Measurements from ENCODE around the gene STX16.

The STX16 gene

DNA sequence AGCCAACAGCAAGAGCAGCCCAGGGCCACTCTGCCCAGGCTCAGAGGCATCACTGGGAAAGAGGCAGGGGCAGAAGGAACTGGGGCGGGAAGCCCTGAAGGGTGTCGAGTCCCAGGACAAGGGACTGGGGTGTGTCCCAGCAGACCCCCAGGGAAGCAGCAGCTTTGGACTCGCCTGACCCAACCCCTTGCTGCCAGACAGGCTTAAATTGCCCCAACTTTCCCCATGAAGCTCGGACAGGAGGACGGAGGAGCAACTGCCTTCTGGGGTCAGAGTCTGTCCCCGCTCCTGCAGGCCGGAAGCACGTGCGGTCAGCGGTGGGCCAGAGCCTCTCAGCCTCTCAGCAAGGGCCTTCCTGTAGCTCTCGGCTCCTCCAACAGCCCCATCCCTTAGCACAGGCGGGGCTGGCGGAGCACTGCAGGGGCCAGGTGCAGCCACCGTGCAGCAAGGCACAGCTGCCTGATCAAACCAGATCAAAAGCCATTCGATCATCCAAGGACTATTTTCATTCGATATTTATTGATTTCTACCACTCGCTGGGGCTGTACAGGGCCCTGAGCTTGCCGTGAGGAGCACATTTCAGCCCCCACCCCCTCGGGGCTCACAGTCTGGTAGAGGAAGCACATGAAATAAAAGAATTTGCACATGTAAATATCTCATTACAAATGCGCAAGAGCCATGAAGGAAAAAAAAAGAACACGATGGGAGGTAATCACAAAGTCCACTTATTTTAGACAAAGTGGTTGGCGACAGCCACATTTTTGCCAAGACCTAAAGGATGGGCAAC, 31.8 kb upstream of the STX16 start:
- DNase-seq, result no peak

DNA sequence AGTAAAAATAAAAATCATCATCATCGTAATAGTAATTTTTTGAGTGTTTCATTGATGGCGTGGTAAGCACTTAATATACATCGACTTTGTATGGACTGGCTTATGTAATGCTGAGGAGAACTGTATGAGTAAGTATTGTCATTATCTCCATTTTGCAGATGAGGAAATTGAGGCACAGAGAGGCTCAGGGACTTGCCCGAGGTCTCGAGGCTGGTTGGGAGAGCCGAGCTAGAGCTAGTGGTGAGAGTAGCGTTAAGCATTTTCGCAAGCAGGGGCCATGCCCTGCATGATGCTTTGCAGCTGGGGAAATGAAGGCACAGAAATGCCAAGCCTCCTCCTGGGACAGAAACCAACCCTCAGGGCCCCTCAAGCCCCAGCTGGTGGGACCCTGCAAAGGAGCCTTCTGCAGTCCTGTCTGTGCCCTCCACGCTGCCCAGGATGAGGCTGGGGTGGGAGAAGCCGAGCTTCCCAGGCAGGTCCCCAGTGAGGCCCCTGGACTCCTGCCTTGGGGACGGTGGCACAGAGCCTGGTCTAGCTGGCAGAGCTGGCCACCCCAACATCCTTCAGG, 31.1 kb upstream of the STX16 start:
- DNase-seq, result no peak

DNA sequence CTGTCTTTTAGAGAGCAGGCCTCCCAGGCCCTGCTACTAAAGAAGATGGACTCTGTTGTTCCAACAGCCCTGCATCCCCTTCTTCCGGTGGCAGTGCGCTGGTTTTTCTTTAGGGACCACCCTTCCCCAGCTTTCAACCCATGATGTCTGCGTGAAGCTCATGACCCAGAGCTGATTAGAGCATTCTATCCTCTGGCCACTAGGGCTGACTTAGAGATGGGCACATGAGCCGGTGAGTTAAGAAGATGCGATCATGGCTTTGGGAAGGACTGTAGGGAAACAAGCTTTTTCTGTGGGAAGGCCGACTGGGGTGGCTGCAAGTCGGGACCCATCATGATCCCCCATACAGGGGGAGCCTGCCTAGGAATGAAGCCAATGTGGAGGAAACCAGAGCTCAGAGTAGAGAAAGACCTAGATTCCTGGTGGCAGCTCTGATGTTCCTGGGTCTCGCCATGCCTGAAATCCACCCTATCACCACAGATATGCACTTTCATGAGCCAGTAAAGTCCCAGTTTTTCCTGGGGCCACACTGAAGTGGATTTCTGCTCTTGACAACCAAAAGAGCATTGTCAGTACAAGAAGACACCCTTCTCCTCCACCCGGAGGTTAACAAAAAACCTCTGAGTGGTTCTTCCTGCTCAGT, 29.1 kb upstream of the STX16 start:
- no peak for DNase-seq

GRCh38 chr20:58622671-58623578, 28.2 kb upstream of the STX16 start:
- DNase-seq, result no peak

DNA sequence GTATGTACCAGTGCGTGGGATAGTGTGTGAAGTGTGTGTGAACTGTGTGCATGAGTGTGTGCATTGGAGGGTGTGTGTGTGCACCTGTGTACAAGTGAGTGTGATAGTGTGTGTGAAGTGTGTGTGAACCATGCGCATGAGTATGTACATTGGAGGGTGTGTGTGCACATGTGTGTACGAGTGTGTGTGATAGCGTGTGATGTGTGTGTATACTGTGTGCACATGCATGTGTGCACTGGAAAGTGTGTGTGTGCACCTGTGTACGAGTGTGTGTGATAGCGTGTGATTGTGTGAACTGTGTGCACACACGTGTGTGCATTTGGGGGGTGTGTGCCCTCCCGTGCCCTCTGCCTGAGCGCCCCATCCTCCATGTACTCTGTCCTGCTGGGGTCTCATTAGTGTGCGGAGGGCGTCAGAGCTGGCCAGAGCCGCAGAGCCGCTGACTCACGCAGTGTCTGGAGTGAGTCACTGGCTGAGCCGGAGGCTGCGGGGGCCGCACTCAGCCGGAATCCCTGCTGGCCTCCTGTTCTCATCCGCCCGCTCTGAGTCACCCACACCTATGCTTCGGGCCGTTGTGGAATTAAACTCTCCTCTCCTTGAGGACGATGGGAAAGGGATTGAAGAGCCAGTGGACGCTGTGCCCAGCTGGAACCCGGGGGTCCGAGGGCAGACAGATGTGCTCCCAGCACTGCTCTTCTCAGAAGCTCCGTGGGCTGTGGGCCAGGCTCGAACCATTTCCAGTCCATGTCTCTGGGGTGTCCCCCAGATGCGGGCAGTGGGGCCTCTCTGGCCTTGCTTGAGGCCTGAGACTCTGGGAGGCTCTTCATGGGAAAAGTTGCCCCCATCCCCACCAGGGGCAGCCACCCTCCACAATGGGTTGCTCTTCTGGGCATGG, 27.3 kb upstream of the STX16 start:
- no peak for DNase-seq

- DNase-seq, result no peak
These were observed 26.4 kb upstream of the STX16 start for GRCh38 chr20:58624687-58625086.

DNA sequence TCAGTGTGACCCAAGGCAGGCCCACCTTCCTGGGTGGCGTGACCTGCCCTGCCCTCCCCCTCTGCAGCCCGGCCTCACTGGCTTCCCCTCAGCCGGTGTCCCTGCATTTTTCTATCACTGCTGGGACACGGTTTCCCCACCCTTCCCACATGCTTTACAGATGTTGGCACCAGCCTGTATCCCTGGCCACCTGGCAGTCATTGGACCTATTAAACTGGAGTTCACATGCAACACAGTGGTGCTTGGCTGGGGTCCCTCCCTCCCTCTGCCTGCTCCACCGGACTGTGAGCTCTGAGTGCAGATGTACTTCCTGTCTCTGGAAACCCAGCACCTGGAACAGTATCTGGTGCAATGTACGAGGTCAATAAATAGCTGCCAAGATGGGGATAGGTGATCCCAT, 25.5 kb upstream of the STX16 start:
- DNase-seq, result no peak

GRCh38 chr20:58626051-58626450, 25.0 kb upstream of the STX16 start:
- no peak for DNase-seq

- no peak for DNase-seq
These were observed 23.6 kb upstream of the STX16 start for GRCh38 chr20:58627212-58628072.

DNA sequence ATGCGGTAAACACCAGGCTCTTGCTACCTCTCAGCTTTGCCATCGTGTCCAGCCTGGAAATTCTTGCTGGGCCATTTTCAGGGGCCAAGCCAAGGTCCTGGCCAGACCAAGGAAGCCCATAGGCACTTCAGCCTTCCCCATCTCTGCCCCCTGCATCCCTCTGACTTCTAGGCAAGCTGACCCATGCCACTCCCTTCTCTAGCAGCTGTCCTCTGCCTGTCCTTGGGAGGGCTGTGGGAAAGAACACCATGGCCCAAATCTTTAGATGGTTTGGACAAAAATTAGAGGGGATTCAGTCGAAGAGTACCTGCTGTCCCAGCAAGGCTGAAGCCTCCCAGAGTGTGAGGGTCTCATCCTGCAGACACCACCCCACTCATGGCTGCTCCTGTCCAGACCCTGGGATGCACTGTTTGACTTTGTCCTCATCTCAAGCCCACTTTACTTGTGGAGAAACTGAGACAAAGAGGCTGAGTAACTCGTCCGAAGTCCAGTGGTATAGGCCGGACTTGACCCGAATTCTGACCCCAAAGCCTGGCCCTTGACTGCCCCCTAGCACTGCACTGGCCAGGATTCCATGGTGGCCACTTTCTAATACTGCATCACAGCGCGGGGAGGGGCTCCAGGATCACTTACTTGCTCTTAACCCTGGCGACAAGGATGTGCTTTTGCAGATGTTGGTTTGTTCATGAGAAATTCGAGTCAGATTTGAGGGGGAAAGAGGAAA, 22.4 kb upstream of the STX16 start:
- no peak for DNase-seq

DNA sequence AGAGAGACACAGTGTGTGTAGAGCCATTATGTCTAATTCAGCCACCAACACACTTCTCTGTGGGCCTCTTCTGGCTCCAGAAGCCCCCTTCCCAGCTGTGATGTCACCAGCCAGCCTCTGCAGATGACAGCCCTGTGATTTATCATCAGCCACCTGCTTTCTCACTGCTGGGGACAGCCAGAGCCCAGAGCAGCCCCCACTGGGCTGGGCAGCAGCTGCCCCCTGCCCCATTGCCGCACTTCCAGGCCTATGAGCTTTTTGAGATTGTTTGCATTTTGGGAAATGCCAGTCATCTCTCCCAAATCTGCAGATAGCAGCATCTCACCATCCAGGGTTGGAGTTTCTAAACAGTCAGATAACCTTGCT, 21.9 kb upstream of the STX16 start:
- DNase-seq, result no peak

GRCh38 chr20:58630063-58630462, 21.0 kb upstream of the STX16 start:
- DNase-seq, result no peak

DNA sequence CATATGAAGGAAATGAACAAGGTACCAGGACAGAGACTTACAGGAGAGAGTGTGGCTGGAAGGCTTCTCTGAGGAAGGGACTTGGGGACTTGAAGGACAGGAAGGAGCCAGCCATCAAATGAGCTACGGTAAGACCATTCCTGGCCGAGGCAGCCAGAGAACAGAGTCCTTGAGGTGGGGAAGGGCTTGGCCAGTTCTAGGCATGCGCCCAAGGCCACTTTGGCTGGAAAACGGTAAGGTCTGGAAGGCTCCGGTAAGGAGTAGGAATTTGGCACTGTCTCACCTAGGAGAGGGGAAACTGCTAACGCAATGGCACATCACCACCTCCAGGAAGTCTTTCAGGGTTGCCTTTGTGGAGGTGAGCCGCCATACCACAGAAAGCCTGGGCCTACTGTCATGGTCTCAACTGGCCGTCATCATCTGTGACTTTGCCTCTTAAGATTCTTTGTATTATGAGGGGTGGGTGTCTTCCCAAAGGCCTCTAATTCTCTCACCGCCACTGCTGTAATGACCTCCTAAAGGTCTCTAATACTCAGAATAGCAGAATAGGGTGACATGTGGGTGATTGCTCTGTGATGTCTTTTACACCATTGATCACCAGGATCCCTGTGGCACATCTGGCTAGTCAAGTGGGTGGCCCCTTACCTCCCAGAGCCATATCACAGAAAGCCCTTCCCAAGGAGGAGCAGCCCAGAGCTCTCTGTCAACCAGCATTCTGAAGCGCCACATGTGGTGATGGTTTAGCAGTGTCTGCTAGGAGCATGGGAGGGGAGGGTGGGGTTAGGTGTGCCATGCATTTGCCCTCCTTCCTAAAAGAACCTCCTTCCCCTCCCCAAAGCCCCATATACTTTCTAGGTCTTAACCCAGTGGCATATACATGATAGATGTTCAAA, 17.7 kb upstream of the STX16 start:
- no peak for DNase-seq

- DNase-seq, result no peak
These were observed 17.0 kb upstream of the STX16 start for GRCh38 chr20:58634059-58634458.

DNA sequence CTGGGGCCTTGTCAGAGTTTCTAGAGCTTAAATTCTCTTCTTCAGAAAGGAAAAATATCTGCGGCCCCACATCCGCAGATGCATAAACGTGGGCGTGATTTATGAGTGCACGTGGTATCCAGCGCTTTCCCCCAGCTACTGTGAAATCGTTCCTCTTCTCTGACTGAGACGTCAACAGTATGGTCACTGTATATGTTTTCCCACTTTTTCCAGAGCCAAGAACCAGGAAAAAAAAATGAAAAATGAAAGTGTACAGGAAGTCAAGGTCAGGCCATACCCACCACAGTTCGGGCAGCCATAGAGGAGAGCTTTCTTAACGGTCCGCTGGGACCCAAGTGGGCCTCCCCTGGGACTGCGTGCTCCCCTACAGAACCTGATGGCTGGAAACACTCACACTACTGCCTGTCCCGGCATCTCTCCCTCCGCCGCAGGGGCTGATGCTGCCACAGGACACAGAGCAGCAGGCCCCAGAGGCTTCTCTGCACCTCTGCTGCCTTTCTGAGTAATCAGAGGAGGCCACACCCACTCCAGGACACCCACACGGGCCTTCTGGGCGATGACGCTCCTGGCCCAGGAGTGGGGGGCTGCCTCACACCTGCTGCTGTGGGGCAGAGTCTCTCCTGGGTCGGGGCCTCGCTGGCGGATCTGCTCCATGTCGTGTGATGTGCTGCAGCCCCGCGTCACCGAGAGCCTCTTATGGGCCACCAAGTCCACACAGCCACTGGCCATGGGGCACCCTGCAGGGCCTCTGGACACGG, 16.4 kb upstream of the STX16 start:
- no peak for DNase-seq

GRCh38 chr20:58635279-58635665, 15.8 kb upstream of the STX16 start:
- DNase-seq, result no peak

DNA sequence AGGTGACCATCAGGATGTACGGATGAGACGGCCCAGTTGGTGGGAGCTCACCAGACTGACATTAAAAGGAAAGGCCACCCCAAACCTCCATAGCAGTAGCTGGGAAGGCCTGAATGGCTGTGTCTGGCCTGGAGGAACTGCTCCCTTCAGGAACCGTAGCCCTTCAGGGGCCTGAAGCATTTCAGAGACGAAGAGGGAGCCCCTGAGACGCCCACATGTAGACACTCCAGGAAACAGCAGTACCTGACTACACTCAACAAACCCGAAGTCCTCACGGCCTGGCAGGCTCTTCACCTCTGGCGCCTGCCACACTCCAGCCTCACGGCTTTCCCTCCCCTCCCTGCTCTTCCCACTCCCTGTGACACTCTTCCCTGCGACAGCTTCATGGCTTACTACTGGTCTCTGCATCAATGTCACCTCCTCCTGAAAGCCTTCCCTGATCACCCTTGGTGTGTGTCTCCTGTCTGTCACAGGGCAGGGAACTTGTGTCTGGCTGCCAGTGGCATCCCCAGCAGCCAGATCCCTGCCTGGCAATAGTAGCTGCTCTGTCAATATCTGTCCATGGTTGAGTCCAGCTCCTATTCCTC, 14.6 kb upstream of the STX16 start:
- no peak for DNase-seq

- no peak for DNase-seq
These were observed 14.1 kb upstream of the STX16 start for GRCh38 chr20:58636983-58637421.

Measured in GDM1 (cell line).